ENCODE data around the gene TXNDC9. TPM values are rescaled to one million over a fixed set of nuclear protein-coding genes. Genes with fewer than 3 reads are reported as not detected.

Gene TXNDC9
- 10 to 100 TPM; 13.6 to 29.2 (median 21.1) TPM for total RNA-seq
- polyA plus RNA-seq, result 10 to 100 TPM; 12.0 to 13.3 TPM
- long read RNA-seq, donor 1, transcript TXNDC9-201 (5 exons, 1,637 nt), result major isoform, 134 of 141 reads
- long read RNA-seq, donor 1, partial matches to known transcripts, result 2 of 141 reads
- long read RNA-seq, donor 1, other reads (novel, unspliced or antisense), result 2 of 141 reads
- long read RNA-seq, donor 2, transcript TXNDC9-201 (5 exons, 1,637 nt), result major isoform, 16 of 1,198 reads
- long read RNA-seq, donor 2, transcript TXNDC9-202 (4 exons, 1,111 nt), result minor isoform, 5 of 1,198 reads
- long read RNA-seq, donor 2, partial matches to known transcripts, result 1,177 of 1,198 reads
- long read RNA-seq, donor 2, other reads (novel, unspliced or antisense), result 0 of 1,198 reads
- long read RNA-seq, donor 3, transcript TXNDC9-201 (5 exons, 1,637 nt), result major isoform, 23 of 24 reads
- long read RNA-seq, donor 3, partial matches to known transcripts, result 0 of 24 reads
- long read RNA-seq, donor 3, other reads (novel, unspliced or antisense), result 0 of 24 reads

DNA sequence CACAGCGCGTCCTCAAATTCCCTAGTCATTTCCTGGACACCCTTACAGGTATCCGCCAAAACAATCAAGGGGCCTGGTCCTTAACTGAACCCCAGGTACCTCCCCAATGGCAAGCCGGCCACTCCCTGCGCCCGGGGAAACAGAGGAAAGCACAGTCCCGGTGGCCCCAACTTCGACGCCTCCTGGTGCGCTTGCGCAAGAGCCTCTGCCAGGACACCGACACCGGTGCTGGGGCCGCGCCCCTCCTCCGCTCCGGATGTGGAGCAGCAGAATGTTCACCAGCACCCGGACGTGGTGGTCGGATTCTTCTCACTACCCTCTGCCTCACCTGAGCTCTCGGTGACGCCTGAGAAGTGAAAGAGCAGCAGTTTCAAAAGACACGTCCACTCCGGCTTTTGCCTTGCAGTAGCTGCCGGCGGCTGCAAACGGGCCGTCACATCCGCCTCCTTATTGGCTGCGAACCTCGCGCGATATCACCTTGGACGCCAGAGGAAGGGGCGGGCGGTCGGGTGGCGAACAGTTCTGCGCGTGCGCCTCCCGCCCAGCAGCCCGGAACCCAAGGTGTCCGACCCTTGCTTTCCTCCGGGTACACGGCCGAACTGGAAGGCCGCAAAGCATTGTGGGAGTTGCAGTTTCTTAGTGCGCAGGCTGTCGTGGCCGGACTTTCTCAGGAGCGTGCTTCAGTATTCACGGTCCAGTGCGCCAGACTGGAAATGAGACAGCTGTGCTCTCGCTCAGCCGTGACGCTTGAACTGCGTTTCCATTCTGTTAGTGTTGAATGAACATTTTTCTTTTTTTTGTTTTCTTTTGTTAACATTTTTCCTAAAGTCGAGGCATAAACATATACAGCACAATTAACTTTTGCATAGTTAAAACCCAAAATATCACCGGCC lies at the start of gene TXNDC9:
Gene TXNDC9, minus strand, starts transcription at position 423 of the 893 bp plus-strand sequence. CDS start 3,123 bp downstream, outside the sequence.
- Histone ChIP-seq H3K36me3 (no peaks in the 10 kb centered on the region), H3K27ac (peak within 1 kb of the TSS; percentile 39 to 77), H3K9me3 (no peaks in the 10 kb centered on the region), H3K4me1 (ENCODE audit: insufficient read depth) (peaks cover 2% of the 10 kb centered on the region), H3K4me3 (peak within 1 kb of the TSS; percentile 83), H3K27me3 (no peaks in the 10 kb centered on the region)
- TF ChIP-seq CTCF (IDR thresholded peaks at IDR 0.05), result peak in 2 of 3 donors; percentile 12 to 14
- TF ChIP-seq POLR2A (IDR thresholded peaks at IDR 0.05), result peak; percentile 21
- TF ChIP-seq EP300 (IDR thresholded peaks at IDR 0.05), result no peak
- intact Hi-C loops (cut with DNase I), result loop anchor here in 2 of 4 donors (5.0 to 10.0 kb wide), 3 partner anchors 151 to 159 kb away; partner anchors contain the start of genes MITD1 (in 2 of the 2), MRPL30 (in 2 of the 2) and REV1 (in 1 of the 2)
- DNase-seq, result peak; percentile 98
- 0 to 1% (median 0%) methylated on average over 46 to 60 of the region's 60 CpGs for WGBS, 3 donors

DNA sequence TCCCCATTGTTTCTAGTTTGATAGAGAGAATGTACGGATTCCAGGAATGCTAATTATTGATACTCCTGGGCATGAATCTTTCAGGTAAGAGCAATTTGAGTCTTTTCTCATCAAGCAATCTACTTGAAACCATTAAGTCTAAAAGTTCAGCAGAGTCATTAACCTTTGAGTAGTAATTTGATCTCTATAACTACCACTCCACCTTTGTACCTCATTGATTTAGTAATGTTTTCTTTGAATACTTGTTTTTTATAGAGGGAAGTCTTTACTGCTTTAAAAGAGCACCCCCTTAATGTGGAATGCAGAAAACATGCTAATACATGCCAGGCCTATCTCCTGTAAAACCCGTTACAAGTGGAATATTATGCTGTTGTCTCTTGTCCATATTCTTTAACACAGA lies 46.0 kb upstream of the TXNDC9 start:
- Histone ChIP-seq H3K9me3 (no peaks in the 10 kb centered on the region), H3K4me1 (ENCODE audit: insufficient read depth) (no peaks in the 10 kb centered on the region), H3K4me3 (no peak overlapping the region), H3K27me3 (no peaks in the 10 kb centered on the region), H3K27ac (no peak overlapping the region), H3K36me3 (no peaks in the 10 kb centered on the region)
- WGBS, 3 donors, result 94 to 97% (median 94%) methylated on average over 2 of the region's 2 CpGs
- TF ChIP-seq CTCF (IDR thresholded peaks at IDR 0.05) (no peak), EP300 (IDR thresholded peaks at IDR 0.05) (no peak), POLR2A (IDR thresholded peaks at IDR 0.05) (no peak)
- intact Hi-C loops (cut with DNase I), result no loop called here
- no peak for DNase-seq

DNA sequence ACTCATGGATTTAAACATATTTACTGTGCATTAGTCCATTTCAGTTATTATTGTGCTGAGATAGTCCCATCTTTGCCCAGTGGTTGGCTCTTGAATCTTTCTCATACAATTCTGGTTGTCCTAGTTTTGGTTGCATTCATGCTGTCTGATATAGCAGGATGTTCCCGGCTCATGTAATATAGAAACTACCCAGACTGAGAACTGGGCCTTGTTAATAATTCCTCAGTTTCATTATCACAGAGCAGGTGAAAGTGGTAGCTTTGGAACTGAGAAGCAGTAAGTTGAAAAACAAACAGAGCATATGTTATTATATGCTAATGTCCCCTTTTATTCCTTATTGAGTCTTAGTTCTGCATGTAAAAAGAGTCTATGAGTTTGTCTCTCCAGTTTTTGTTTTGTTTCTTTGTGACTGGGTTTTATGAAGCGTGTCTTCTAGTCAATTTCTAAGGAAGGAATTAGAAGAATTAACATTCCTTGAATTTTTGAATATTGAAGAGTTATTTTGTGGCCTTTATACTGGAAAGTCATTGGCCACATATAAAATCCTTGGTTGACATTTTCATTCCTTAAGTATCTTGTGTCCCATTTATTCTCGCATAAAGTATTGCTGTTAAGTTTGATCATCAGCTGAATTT lies 44.4 kb upstream of the TXNDC9 start:
- Histone ChIP-seq H3K9me3 (no peaks in the 10 kb centered on the region), H3K36me3 (no peaks in the 10 kb centered on the region), H3K27ac (no peak overlapping the region), H3K4me3 (no peak overlapping the region), H3K4me1 (ENCODE audit: insufficient read depth) (no peaks in the 10 kb centered on the region), H3K27me3 (no peaks in the 10 kb centered on the region)
- intact Hi-C loops (cut with DNase I), result no loop called here
- no peak for TF ChIP-seq EP300 (IDR thresholded peaks at IDR 0.05)
- TF ChIP-seq POLR2A (IDR thresholded peaks at IDR 0.05), result no peak
- TF ChIP-seq CTCF (IDR thresholded peaks at IDR 0.05), result no peak
- WGBS, 3 donors, result 80 to 85% (median 83%) methylated on average over 3 of the region's 3 CpGs
- no peak for DNase-seq

DNA sequence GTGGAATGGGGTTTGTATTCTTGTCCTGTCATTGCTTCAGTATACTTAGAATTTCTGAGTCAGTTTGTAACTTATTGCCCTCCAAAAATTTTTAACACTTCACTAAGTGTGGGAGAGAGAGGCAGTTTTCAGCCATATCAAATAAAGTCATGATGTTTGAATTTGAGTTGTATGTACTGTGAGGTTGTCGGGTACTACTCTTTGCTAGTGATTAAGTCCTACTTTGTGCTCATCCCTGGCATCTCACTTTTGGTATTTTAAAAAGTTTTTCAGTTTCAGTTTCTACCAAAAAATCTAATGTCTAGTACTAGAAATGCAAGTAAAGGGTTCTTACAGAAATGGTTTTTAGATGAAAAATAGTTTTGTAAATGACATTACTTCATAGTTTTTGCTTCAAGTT lies 41.7 kb upstream of the TXNDC9 start:
- Histone ChIP-seq H3K9me3 (no peaks in the 10 kb centered on the region), H3K4me1 (ENCODE audit: insufficient read depth) (no peaks in the 10 kb centered on the region), H3K4me3 (no peak overlapping the region), H3K27ac (no peak overlapping the region), H3K36me3 (no peaks in the 10 kb centered on the region), H3K27me3 (no peaks in the 10 kb centered on the region)
- no peak for DNase-seq
- intact Hi-C loops (cut with DNase I), result no loop called here
- WGBS, 3 donors, result 98 to 100% (median 99%) methylated on average over 1 of the region's 1 CpG
- TF ChIP-seq EP300 (IDR thresholded peaks at IDR 0.05) (no peak), POLR2A (IDR thresholded peaks at IDR 0.05) (no peak), CTCF (IDR thresholded peaks at IDR 0.05) (no peak)
